Measurements from ENCODE around the gene DROSHA.
"Not testable (repeated sequence)": the region's sequence is repeated elsewhere in the genome, so short reads cannot be mapped to it uniquely, and the experiment has no call there.

The DROSHA gene

DNA sequence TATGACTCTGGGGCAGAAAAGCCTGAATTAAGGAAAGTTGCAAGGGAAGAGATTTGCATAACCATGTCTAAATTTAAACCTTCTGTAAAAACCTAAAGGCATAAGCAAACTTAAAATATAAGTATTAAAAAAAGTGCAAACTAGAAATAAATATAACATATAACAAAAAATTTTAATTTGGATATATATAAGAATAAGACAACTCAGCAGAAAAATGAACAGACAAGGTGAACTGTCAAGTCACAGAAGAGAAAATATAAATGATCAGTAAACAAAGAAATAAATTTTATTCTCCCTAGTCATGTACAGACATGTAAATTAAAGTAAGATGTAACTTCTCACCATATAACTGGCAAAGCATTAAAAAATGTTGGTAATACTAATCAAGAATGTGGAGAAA, 37.2 kb upstream of the DROSHA start:
- no peak overlapping the region for H3K4me3 ChIP-seq (ENCODE audit: low read depth, low read length)
- no peaks in the 10 kb centered on the region for H3K36me3 ChIP-seq (replicated peaks)
- no peak for DNase-seq
- H3K27me3 ChIP-seq (replicated peaks) = no peaks in the 10 kb centered on the region
- TF ChIP-seq, protein P1, sequence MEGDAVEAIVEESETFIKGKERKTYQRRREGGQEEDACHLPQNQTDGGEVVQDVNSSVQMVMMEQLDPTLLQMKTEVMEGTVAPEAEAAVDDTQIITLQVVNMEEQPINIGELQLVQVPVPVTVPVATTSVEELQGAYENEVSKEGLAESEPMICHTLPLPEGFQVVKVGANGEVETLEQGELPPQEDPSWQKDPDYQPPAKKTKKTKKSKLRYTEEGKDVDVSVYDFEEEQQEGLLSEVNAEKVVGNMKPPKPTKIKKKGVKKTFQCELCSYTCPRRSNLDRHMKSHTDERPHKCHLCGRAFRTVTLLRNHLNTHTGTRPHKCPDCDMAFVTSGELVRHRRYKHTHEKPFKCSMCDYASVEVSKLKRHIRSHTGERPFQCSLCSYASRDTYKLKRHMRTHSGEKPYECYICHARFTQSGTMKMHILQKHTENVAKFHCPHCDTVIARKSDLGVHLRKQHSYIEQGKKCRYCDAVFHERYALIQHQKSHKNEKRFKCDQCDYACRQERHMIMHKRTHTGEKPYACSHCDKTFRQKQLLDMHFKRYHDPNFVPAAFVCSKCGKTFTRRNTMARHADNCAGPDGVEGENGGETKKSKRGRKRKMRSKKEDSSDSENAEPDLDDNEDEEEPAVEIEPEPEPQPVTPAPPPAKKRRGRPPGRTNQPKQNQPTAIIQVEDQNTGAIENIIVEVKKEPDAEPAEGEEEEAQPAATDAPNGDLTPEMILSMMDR (IDR thresholded peaks at IDR 0.05; ENCODE audit: low read depth, low read length, missing control alignments) = no peak
- in situ Hi-C loops (cut with HindIII; ENCODE audit: low pct_ligation_motif_present, low sequenced_read_pairs) = no loop called here
- H3K27ac ChIP-seq = no peak overlapping the region

DNA sequence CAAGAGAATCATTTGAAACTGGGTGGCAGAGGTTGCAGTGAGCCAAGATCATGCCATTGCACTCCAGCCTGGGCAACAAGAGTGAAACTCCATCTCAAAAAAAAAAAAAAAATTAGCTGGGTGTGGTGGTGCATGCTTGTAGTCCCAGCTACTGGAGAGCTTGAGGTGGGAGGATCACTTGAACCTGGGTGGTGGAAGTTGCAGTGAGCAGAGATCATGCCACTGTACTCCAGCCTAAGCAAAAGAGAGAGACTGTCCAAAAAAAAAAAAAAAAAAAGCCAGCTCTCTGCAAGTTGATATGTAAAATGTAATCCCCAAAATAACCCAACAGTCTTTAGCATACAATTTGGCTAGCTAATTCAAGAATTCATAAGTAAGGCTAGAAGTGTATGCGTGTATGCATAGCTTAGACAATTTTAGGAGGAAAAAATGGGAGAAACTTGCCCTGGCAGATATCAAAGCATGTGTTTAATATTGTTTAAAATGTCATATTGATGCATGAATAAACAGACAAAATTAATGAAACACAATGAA, 36.5 kb upstream of the DROSHA start:
- TF ChIP-seq, protein P1 (IDR thresholded peaks at IDR 0.05; ENCODE audit: low read depth, low read length, missing control alignments) = no peak

DNA sequence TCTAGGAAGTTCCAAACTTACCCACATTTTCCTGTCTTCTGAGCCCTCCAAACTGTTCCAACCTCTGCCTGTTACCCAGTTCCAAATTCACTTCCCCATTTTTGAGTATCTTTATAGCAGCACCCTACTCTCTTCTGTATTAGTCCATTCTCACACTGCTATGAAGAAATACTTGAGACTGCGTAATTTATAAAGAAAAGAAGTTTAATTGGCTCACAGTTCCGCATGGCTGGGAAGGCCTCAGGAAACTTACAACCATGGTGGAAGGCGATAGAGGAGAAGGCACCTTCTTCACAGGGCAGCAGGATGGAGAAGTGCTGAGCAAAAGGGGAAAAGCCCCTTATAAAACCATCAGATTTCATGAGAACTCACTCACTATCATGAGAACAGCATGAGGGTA, 34.5 kb upstream of the DROSHA start:
- DNase-seq; in situ Hi-C loops (cut with HindIII; ENCODE audit: low pct_ligation_motif_present, low sequenced_read_pairs); H3K36me3 ChIP-seq (replicated peaks); H3K27me3 ChIP-seq (replicated peaks); H3K27ac ChIP-seq; H3K4me3 ChIP-seq (ENCODE audit: low read depth, low read length): not testable (repeated sequence)

More for the DNA sequence above, 36.5 kb upstream of the DROSHA start:
- H3K4me3 ChIP-seq (ENCODE audit: low read depth, low read length) = no peak overlapping the region
- no peak overlapping the region for H3K27ac ChIP-seq
- in situ Hi-C loops (cut with HindIII; ENCODE audit: low pct_ligation_motif_present, low sequenced_read_pairs) = no loop called here
- no peaks in the 10 kb centered on the region for H3K27me3 ChIP-seq (replicated peaks)
- no peaks in the 10 kb centered on the region for H3K36me3 ChIP-seq (replicated peaks)
- no peak for DNase-seq

DNA sequence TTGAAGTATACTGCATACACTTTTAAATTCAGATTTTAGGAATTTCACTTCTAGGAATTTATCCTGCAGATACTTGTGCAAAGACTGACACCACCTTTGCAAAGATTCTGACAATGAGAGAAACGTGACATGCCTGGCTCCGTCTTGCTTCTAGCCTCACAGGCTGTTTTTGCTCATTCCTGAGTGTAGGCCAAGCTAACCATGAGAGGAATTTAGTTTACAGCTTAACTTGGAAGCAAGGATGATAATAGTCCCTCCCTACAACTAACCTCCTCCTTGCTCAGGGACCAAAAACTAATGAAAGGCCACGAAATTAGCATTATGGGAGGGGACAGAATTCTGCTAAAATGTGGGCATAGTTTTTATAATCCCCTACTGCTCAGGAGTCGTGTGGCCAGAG, 31.3 kb upstream of the DROSHA start:
- H3K4me3 ChIP-seq (ENCODE audit: low read depth, low read length) = no peak overlapping the region
- no peaks in the 10 kb centered on the region for H3K27me3 ChIP-seq (replicated peaks)
- DNase-seq = no peak
- H3K36me3 ChIP-seq (replicated peaks) = no peaks in the 10 kb centered on the region
- no peak overlapping the region for H3K27ac ChIP-seq
- TF ChIP-seq, protein P1 (IDR thresholded peaks at IDR 0.05; ENCODE audit: low read depth, low read length, missing control alignments) = no peak
- in situ Hi-C loops (cut with HindIII; ENCODE audit: low pct_ligation_motif_present, low sequenced_read_pairs) = no loop called here

DNA sequence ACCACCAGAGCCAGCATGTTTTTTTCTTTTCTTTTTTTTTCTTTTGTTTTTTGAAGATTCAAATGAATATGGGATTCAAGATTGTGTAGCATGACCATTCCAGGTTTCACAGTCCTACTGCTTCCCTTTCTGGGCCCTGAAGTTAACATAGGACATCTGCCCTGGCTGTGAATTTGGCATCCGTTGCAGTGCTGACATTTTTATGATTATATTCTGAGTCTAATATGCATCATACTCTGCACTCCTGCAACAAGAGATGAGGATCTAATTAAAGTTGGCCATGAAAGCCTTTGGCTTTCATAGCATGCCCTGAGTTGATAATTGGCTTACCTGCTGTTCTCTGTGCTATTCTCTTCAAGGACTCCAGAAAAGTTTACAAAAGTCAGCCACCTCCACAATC, 30.1 kb upstream of the DROSHA start:
- no peak overlapping the region for H3K27ac ChIP-seq
- DNase-seq = no peak
- TF ChIP-seq, protein P1 (IDR thresholded peaks at IDR 0.05; ENCODE audit: low read depth, low read length, missing control alignments) = no peak
- H3K36me3 ChIP-seq (replicated peaks) = no peaks in the 10 kb centered on the region
- H3K4me3 ChIP-seq (ENCODE audit: low read depth, low read length) = no peak overlapping the region
- in situ Hi-C loops (cut with HindIII; ENCODE audit: low pct_ligation_motif_present, low sequenced_read_pairs) = no loop called here
- no peaks in the 10 kb centered on the region for H3K27me3 ChIP-seq (replicated peaks)

DNA sequence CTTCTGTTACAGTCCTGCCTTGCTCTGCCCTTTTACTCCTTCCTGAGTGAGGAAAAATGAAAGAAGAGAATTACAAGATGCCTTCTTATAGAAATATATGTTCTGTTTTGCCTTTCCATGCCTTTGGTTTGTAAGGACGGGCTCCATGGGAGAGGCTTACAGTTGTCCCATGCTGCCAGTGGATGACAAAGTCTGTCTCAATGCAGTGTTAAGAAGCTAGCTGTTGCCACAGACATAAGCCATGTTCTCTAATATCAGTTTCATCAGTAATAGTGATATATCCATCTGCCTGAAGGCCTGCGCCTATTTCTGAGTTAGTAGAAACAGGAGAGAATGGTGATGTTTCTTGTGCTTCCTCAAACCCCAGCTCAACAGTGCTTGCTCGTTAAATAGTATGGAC, 28.0 kb upstream of the DROSHA start:
- Histone ChIP-seq H3K27me3 (replicated peaks) (no peaks in the 10 kb centered on the region), H3K27ac (no peak overlapping the region), H3K4me3 (ENCODE audit: low read depth, low read length) (no peak overlapping the region), H3K36me3 (replicated peaks) (peaks cover 3% of the 10 kb centered on the region)
- no peak for DNase-seq
- TF ChIP-seq, protein P1 (IDR thresholded peaks at IDR 0.05; ENCODE audit: low read depth, low read length, missing control alignments) = no peak
- in situ Hi-C loops (cut with HindIII; ENCODE audit: low pct_ligation_motif_present, low sequenced_read_pairs) = no loop called here

All from brain microvascular endothelial cell (primary cell).